GM19372 (cell line): Measurements from ENCODE around the gene HEXD.
"Not testable (repeated sequence)": the region's sequence is repeated elsewhere in the genome, so short reads cannot be mapped to it uniquely, and the experiment has no call there.

Source experiments
- ATAC-seq: cut with Tn5 transposase; IDR thresholded peaks from one replicate; pipeline ENCODE4 v1.9.1; 2021; ENCODE audit warnings: mild to moderate bottlenecking, low read depth, moderate library complexity; ENCODE audit not compliant: unreplicated experiment

The HEXD gene

DNA sequence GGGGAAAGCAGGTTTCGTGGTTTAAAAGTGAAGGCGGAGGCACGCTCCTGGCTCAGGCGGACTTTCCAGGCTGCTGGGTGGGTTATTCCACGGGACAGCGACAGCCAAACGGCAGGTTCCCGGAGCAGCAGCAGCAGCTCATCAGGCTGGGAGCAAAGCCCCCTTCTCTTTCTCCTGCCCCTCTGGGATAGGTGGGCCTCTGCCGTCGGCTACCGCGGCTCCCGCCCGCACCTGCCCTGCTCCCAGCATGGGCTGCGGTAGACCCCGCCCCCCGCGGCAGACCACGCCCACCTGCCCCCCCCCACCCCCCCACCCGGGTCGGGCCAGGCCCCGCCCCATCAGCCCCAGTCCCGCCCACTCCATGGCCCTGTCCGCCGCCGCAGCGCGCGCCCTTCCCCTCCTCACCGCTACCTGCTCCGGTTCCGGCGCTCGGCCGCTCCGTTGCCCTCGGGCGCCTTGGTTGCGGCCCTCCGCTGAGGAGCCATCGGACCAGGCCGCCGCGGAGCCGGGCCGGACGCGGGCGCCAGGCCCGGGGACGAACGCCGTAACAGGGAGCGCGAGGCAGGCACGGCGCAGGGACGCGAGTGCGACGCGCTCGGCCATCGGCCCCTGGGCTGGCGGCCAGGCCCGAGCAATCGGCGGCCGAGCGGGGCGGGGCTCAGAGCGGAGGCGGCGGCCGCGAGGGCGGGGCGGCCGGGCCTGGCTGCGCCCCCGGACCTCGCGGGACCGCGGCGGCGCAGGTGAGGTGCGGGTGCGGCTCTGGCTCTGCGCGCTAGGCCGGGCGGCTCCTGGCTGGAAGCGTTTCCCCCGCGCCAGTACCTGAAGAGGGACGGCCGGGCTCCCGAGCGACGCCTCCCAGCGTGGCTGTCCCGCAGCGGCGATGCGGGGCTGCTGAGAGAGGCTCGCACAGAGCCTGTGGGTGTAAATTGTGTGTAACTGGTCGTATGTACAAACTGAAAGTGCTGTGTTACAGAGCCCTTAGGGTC lies at the start of gene HEXD, which contains the start of gene OGFOD3:
HEXD (plus strand) TSS at position 347 of the 986 bp plus-strand sequence. CDS start 1,453 bp downstream, outside the sequence.
OGFOD3 (minus strand) TSS at position 586 of the 986 bp plus-strand sequence; CDS start at position 485, 101 bp downstream.
- peak; percentile 90 for ATAC-seq

DNA sequence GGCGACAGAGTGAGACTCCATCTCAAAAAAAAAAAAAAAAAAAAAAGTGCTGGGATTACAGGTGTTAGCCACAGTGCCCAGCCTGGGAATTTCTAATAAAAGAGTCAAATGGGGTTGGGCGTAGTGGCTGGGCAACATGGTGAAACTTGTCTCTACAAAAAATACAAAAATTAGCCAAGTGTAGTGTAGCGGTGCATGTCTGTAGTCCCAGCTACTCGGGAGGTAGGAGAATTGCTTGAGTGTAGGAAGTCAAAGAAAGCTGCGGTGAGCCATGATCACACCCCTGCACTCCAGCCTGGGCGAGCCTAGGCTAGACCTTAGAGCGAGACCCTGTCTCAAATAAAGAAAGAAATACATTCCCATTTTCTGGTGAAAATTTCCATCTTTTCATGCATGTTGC lies 48.9 kb upstream of the HEXD start:
- ATAC-seq = no peak

- no peak for ATAC-seq
These were observed 47.4 kb upstream of the HEXD start for GRCh38 chr17:82370471-82371332.

DNA sequence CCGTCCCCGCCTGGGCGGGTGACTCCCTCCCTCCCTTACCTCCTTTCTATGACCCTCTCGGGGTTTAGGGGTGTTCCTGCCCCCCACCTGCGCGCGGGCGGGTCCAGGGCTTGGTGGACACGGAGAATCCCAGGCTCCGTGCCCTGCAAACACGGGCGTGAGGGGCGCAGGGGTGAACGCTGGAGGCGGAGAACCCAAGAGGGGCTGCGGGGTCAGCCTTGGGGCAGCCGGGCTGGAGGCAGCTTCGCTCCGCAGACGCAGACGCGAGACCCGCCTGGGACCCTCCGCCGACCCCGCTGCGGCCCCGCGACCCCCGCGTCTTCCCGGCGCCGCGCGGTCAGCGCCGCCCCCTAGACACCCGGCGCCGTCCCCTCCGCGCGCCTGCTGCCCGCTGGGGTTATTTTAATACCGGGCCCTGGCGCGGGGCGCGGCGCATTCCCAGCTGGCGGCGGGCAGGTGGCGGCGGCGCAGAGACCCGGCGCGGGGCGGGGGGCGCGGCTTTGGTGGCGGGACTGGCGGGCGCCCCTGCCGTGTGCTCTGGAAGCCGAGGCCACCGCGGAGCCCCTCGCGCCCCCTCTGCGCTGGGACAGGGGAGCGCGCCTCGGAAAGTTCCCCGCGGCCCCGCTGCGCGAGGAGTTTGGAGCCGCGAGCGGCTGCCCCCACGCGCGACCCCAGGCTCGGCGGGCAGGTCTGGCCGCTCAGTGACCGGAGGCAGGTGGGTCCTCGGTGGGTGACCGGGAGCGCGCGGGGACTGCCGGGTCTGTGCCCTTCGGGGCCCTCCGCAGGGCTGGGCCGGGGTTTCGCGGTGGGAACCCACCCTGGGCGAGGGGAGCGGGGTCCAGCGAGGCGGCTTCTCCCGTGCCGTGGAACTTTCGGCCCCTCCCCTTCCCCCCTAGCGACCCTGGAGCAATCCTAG lies 46.6 kb upstream of the HEXD start, which contains the start of gene UTS2R:
UTS2R (plus strand) TSS at position 433 of the 916 bp plus-strand sequence. CDS start 2,560 bp downstream, outside the sequence.
- ATAC-seq = no peak

DNA sequence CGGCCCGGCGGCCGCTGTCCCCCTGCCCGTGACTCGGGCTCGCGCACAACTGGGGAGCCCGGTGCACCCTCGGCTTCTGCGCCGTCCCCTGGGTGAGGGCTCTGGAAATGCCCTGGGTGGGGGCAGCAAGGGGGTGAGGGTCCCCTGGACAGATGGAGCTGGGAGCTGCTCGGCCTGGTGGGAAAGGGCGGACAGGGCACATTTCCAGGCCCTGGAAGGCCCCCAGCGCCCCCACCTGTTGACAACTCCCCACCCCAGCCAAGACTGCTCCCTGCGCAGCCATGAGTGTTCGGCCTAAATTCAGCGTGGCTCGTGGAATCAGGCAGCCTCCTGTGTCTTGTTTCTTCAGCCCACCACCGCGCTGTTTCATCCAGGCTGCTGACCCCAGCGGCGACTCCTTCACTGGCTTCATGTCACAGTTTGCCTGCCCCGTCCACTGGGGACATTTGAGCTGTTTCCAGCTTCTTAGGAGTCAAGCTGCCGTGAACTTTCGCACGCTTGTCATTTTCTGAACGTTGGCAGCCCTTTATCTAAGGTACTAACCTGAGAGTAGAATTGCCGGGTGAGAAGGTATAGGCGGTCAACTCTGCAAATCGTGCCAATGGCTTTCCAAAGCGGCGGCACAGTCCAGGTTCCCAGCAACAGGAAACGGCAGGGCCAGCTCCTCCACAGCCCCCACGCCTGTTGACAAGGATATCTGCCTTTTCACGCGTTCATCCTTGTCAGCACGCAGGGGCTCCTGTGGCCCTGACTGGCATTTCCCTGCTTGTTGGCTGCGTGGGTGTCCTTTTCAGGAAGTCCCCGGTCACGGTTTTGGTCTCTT lies 45.7 kb upstream of the HEXD start:
- ATAC-seq = no peak

- ATAC-seq = not testable (repeated sequence)
These were observed 45.1 kb upstream of the HEXD start for GRCh38 chr17:82373072-82373452.

GRCh38 chr17:82373731-82374625 lies 44.2 kb upstream of the HEXD start:
- no peak for ATAC-seq

DNA sequence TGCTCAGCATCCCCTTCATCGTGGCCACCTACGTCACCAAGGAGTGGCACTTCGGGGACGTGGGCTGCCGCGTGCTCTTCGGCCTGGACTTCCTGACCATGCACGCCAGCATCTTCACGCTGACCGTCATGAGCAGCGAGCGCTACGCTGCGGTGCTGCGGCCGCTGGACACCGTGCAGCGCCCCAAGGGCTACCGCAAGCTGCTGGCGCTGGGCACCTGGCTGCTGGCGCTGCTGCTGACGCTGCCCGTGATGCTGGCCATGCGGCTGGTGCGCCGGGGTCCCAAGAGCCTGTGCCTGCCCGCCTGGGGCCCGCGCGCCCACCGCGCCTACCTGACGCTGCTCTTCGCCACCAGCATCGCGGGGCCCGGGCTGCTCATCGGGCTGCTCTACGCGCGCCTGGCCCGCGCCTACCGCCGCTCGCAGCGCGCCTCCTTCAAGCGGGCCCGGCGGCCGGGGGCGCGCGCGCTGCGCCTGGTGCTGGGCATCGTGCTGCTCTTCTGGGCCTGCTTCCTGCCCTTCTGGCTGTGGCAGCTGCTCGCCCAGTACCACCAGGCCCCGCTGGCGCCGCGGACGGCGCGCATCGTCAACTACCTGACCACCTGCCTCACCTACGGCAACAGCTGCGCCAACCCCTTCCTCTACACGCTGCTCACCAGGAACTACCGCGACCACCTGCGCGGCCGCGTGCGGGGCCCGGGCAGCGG lies 43.4 kb upstream of the HEXD start:
- ATAC-seq = no peak

GRCh38 chr17:82375359-82376041 lies 42.6 kb upstream of the HEXD start:
- no peak for ATAC-seq

- ATAC-seq = no peak
These were observed 42.0 kb upstream of the HEXD start for GRCh38 chr17:82376042-82376730.

- not testable (repeated sequence) for ATAC-seq
These were observed 40.9 kb upstream of the HEXD start for GRCh38 chr17:82377294-82377693.

DNA sequence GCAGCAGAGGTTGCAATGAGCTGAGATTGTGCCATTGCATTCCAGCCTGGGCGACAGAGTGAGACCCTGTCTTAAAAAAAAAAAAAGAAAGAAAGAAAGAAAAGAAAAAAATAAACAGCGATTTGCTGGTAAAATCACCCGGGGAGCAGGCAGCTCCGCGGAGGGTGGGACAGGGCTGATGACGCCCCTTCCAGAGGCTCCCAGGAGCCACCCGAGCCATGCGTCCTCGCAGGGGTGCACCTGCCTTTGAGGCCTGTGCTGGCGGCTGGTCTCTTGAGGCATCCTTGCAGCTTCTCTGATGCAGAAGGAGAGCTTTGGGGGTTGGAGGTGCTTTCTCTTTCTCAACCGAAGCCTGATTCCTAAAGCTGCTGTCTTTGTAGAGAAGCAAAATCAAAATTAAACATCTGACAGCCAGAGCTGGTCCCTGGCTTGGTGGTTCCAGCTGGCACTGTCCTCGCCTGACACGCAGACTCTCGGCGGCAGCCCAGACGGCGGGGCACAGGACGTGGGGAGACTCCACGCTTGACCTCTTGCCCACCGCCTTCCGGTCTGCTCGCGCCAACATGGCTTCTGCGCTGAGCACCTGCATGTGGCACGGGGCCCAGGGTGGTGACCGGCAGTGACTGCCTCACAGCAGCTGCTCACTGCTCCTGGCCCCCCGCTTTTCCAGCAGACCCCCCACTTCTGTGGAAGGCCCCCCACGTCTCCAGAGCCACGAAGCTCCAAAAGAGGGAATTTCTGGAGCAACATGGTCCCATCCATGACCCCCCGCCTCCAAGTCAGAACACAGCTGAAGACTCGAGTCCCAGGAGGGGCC lies 40.0 kb upstream of the HEXD start:
- no peak for ATAC-seq

- ATAC-seq = no peak
These were observed 39.5 kb upstream of the HEXD start for GRCh38 chr17:82378741-82379021.

DNA sequence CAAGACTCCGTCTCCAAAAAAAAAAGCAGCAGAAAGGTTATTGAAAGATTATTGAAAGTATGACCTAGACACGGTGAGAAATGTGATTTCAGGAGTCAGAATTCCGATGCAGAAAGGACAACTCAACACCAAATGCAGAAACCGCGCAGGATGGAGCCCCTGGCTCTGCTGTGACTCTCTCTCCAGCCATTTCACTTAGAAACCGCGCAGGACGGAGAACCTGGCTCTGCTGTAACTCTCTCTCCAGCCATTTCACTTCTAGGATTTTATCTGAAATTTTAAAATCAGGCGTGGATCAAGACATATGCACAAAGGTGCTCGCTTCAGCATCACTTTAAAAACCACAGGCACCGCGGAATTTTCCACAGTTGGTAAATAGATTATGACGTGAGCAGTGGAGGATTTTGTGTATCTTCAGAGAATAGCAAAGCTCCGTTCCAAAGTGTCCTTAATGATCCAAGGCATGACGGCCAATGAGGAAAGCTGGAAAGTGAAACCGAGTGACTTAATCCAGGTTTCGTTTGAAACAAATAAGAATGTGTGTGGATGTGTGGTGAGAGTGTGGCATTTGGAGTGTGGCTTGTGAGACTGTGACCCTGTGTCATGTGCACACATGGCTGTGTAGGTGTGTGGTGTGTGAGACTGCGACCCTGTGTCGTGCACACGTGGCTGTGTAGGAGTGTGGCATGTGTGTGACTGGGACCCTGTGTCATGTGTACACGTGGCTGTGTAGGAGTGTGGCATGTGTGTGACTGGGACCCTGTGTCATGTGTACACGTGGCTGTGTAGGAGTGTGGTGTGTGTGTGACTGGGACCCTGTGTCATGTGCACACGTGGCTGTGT lies 37.1 kb upstream of the HEXD start:
- ATAC-seq = no peak

- ATAC-seq = not testable (repeated sequence)
These were observed 36.5 kb upstream of the HEXD start for GRCh38 chr17:82381703-82382009.
